HL-60 (cell line): Measurements from ENCODE around the gene LSMEM2.
A peak's percentile ranks its signal among the peaks of the same experiment; 100 is the strongest.

Experiments
- DNase-seq, 2 experiments: peaks; one replicate each; pipeline ENCODE4 v3.0.0-alpha.2; 2010 to 2020; ENCODE audit warnings: low read depth in 1 of 2, low spot score in 1 of 2
- H3K27ac ChIP-seq: fragments of 250-450 bp; sonication (Bioruptor Pico); replicated peaks from 2 replicates; pipeline ENCODE4 v1.5.1; 2020; ENCODE audit warnings: mild to moderate bottlenecking, moderate library complexity
- H3K27me3 ChIP-seq: fragments of 250-450 bp; sonication (Bioruptor Pico); 2 replicates; pipeline ENCODE4 v1.5.1; 2021; ENCODE audit warnings: mild to moderate bottlenecking, moderate library complexity; ENCODE audit not compliant: insufficient read depth, poor library complexity, severe bottlenecking
- H3K4me3 ChIP-seq: replicated peaks from 2 replicates; pipeline ENCODE4 v1.5.1; 2011; ENCODE audit warnings: mild to moderate bottlenecking, control low read depth, low read length; ENCODE audit not compliant: insufficient read depth
- GABPA ChIP-seq: IDR thresholded peaks from 2 replicates; pipeline ENCODE4 v1.6.1; 2012; ENCODE audit warnings: low read depth
- POLR2AphosphoS5 ChIP-seq: IDR thresholded peaks from 2 replicates; pipeline ENCODE4 v1.6.1; 2012; ENCODE audit warnings: low read depth
- REST ChIP-seq: IDR thresholded peaks from 2 replicates; pipeline ENCODE4 v1.6.1; 2012; ENCODE audit warnings: low read depth; ENCODE audit not compliant: insufficient replicate concordance
- SPI1 ChIP-seq: IDR thresholded peaks from 2 replicates; pipeline ENCODE4 v1.6.1; 2012; ENCODE audit warnings: low read depth, mild to moderate bottlenecking, borderline replicate concordance
- TF ChIP-seq, protein P1 (sequence below): IDR thresholded peaks from one replicate; pipeline ENCODE4 v1.5.1; 2011; ENCODE audit warnings: low read length, control low read depth, inconsistent platforms; ENCODE audit not compliant: insufficient read depth

LSMEM2 gene

DNA sequence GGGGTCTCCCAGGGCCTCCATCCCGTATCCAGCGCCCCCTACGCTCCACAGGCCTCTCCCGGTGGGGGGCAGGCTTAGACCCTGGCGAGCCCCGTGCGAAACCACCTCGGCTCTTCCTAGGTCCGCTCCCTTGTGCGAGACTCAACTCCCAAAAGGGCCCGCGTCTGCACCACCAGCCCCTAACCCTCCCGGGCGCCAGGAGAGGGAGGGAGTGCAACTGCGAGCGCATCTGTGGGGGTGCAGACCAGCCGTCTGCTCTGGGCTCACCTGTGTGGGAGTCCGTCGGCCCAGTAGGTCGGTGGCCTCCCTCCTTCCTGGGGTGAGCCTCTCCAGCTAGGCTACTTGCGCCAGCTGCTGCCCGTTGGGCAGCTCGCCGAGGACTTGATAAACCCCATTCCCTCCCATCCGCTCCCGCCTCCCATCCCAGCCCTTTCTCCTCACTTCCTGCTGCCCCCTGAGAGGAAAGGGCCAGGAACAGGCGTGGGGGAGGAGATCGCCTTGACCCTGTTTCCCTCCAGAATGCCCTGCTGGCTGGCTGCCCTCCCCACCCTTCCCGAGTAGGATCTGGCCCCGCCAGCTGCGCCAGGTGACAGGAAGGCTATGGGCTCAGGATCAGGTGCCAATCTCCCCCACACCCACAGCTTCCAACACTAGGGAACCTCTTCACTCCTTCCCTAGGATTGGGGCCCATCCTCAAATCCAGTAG is 43.7 kb downstream of the LSMEM2 start, which contains the start of gene HYAL2:
HYAL2 (minus strand) TSS at position 360 of the 706 bp plus-strand sequence. CDS start 2,256 bp downstream, outside the sequence.
- no peak for DNase-seq
- H3K27me3 ChIP-seq, result no peaks in the 10 kb centered on the region
- peak within 1 kb of the TSS; percentile 100 for H3K27ac ChIP-seq
- peak within 1 kb of the TSS; percentile 68 for H3K4me3 ChIP-seq
- TF ChIP-seq SPI1, result no peak
- TF ChIP-seq REST, result no peak
- TF ChIP-seq, protein P1, sequence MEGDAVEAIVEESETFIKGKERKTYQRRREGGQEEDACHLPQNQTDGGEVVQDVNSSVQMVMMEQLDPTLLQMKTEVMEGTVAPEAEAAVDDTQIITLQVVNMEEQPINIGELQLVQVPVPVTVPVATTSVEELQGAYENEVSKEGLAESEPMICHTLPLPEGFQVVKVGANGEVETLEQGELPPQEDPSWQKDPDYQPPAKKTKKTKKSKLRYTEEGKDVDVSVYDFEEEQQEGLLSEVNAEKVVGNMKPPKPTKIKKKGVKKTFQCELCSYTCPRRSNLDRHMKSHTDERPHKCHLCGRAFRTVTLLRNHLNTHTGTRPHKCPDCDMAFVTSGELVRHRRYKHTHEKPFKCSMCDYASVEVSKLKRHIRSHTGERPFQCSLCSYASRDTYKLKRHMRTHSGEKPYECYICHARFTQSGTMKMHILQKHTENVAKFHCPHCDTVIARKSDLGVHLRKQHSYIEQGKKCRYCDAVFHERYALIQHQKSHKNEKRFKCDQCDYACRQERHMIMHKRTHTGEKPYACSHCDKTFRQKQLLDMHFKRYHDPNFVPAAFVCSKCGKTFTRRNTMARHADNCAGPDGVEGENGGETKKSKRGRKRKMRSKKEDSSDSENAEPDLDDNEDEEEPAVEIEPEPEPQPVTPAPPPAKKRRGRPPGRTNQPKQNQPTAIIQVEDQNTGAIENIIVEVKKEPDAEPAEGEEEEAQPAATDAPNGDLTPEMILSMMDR, result no peak
- TF ChIP-seq POLR2AphosphoS5, result no peak
- no peak for TF ChIP-seq GABPA

GRCh38 chr3:50323092-50323600 is 44.3 kb downstream of the LSMEM2 start:
- DNase-seq, result peak in 1 of 2 experiments; percentile 49
- TF ChIP-seq POLR2AphosphoS5 (peak; percentile 48; the same call in 1 of the 2 replicates), SPI1 (peak; percentile 26; the same call in 1 of the 2 replicates)
- TF ChIP-seq, protein P1, result no peak
- Histone ChIP-seq H3K27me3 (no peaks in the 10 kb centered on the region), H3K27ac (peak overlapping the region; percentile 100), H3K4me3 (no peak overlapping the region)

- Histone ChIP-seq H3K27ac (peak overlapping the region; percentile 100), H3K27me3 (no peaks in the 10 kb centered on the region), H3K4me3 (no peak overlapping the region)
- no peak for DNase-seq
- peak; percentile 39; the same call in 1 of the 2 replicates for TF ChIP-seq SPI1
- TF ChIP-seq REST, result no peak
- TF ChIP-seq, protein P1, result no peak
- TF ChIP-seq GABPA, result no peak
- TF ChIP-seq POLR2AphosphoS5, result 0 out of 2 replicates have a peak, but pooled peaks have one; percentile 6
These were observed 44.8 kb downstream of the LSMEM2 start for GRCh38 chr3:50323614-50324199.
